Erythroblast (primary cell): Measurements from ENCODE around the gene TMEM184B.

ENCODE experiments used
- GATA1 ChIP-seq: IDR thresholded peaks from 2 replicates; pipeline ENCODE4 v1.6.1; 2011; ENCODE audit warnings: low read depth, mild to moderate bottlenecking, control low read depth, low read length, moderate library complexity
- POLR2A ChIP-seq: IDR thresholded peaks from 2 replicates; pipeline ENCODE4 v1.6.1; 2011; ENCODE audit warnings: mild to moderate bottlenecking, low read length

DNA sequence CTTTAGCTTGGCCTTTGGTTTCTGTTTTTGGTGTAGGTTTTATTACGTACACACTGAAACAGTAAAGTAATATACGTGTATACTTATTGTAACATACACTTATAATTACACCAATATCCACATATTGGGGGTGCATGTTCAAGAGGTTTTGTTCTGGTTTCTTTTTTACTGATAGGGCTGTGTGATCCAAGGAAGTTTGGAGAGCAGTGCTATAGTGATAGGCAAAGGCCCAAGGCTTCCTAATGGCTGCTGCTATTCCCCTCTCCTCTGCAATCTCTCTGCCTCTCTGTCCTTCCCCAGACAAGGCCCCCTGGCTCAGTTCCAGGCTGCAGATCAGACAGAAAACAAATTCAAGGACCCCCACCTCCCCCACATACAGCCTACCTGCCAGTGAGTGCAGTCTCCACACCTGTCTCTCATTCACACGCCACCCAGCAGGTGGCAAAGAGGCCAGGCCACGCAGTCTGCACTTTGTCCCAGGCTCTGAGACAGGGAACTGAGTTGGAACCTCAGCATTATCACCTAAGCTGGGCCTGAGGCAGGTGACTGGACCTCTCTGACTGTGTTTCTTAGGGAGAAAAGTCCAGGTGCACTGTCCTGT is 15.1 kb downstream of the TMEM184B start:
- TF ChIP-seq POLR2A (no peak), GATA1 (no peak)
